Left ventricle myocardium superior (tissue), 1 donor: ENCODE data around the gene SCAF1. TPM values are rescaled to one million over a fixed set of nuclear protein-coding genes. Genes with fewer than 3 reads are reported as not detected.

Source experiments
- ATAC-seq: fragments of 200-7000 bp; cut with Tn5 transposase; one replicate; pipeline ENCODE4 v1.9.1; 2020; ENCODE audit warnings: mild to moderate bottlenecking, moderate library complexity
- DNase-seq: peaks from one replicate; pipeline ENCODE4 v3.0.0-alpha.2; 2020
- intact Hi-C: fragments of 100-400 bp; cut with micrococcal nuclease; formaldehyde crosslinking; loops from one replicate; pipeline ENCODE4 v1.11.0; 2022
- total RNA-seq: library from RNA; stranded (reverse); fragmentation: NEBNext Ultra II Directional; extraction: Animal tissue kit (Norgen Biotek cat#: 25700); gene quantifications from one replicate; pipeline ENCODE4 v1.2.1, GENCODE V29; 2021
- donor health status: DM: no; HTN: yes; CAD: no; lungs with severe emphysema.

The SCAF1 gene
- total RNA-seq, 1 donor from 2014 or later, result 44.9 TPM

DNA sequence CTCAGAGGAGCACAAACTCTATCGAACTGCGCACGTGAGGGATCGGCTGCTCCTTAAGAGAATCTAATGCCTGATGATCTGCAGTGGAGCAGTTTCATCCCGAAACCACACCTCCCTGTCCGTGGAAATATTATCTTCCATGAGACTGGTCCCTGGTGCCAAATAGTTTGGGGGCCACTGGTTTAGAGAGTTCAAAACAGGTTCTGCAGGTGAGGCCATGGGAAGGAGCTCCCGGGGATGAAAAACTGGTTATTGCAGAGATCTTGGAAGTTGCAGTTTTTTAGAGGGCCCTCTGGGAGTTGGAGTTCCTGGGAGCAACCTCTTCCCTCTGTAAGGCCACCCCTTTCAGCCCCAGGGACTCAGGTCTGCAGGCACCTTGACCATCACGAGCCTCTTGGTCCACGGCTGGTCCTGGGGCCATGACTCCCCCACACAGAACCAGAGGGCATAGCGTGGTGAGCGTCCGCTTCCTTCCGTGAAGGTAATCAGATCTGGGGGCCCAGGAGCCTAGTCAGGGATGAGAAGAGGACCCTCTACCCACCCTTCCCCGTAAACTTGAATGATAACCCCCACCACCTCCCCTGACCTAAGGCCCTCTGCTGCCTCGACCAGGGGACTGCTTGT is 18.4 kb downstream of the SCAF1 start:
- ATAC-seq (no peak), DNase-seq (no peak)
- intact Hi-C loops, result no loop called here

- ATAC-seq (no peak), DNase-seq (no peak)
- intact Hi-C loops, result no loop called here
These were observed 20.0 kb downstream of the SCAF1 start for GRCh38 chr19:49662011-49662410.

DNA sequence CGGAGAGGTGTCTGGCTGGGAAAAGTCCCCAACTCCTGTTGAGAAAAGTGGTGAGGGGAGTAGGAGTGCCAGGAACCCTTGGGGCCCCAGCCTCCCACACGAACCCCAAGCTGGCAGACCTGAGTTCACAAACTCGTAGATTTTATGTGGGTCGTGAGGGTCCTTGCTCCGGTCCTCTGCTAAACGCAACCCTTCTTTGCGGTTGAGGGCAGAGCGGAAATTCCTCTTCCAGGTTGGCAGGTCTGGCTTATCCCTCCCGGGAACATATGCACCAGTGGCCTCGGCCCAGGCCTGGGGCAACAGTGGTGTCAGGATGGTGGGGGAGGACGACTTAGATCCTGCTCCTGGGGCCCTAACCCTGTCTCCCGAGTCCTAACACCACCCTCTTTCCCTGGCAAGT is 21.2 kb downstream of the SCAF1 start:
- intact Hi-C loops, result no loop called here
- ATAC-seq, result no peak
- DNase-seq, result no peak

- intact Hi-C loops, result no loop called here
- ATAC-seq (peak; percentile 84), DNase-seq (peak; percentile 93)
These were observed 22.4 kb downstream of the SCAF1 start for GRCh38 chr19:49664171-49665035.

GRCh38 chr19:49665036-49665350 is 23.0 kb downstream of the SCAF1 start:
- ATAC-seq, result no peak
- no peak for DNase-seq
- intact Hi-C loops, result no loop called here

DNA sequence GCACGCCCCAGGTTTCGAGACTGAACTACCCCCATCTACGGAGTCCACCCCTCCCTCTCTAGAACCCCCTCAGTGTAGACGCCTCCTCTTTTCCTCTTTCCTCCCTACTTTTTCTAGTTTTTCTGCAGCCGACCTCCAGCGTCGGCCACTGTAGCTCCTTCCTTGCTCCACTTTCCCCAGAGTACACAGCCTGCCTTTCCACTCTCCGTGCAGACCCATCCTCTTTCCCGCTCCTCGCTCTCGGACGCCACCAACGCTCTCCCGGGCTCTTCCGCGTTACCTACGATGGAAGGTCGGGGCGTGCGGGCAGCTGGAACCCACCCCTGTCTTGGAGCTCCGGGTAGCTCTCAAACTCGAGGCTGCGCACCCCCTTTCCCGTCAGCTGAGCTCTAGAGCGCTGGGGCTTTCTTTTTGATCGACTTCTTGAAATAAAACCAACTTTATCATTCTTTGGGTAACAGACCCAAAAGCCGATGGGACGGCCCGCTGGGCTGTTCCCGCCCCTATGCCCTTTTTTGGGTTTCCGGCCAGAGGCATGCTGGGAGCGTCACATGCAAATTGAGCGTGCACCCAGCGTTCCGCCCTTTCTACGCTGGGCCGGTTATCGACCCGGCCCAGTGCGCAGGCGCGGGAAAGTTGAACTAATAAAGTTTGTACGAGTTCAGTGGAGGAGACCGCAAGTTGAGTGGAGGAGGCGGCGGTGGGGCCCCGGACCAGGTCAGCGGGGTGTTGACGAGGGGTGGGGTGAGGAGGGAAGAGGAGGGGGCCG is 23.5 kb downstream of the SCAF1 start, which contains the start of the genes BCL2L12 and IRF3:
Gene BCL2L12, plus strand, starts transcription at position 583 of the 769 bp plus-strand sequence. CDS start 760 bp downstream, outside the sequence.
Gene IRF3, minus strand, starts transcription at position 507 of the 769 bp plus-strand sequence. CDS start 1,019 bp downstream, outside the sequence.
- peak; percentile 98 for DNase-seq
- intact Hi-C loops, result no loop called here
- peak; percentile 91 for ATAC-seq

DNA sequence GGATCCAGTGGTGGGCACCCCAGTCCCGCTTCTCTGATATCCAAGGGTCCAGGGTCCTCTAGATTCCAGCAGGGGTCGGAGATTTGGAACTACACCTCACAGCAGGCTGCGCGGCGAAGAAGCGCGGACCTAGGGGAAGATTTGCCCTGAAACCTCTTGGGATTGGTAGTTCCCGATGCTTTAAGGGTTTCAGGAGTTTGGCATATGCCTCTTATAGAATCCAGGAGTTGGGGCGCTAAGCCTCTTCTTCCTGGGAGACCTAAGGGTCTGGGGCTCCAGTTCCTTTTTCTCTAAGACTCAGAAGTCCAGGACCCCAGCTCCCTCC is 24.1 kb downstream of the SCAF1 start:
- DNase-seq (no peak), ATAC-seq (no peak)
- intact Hi-C loops, result no loop called here

DNA sequence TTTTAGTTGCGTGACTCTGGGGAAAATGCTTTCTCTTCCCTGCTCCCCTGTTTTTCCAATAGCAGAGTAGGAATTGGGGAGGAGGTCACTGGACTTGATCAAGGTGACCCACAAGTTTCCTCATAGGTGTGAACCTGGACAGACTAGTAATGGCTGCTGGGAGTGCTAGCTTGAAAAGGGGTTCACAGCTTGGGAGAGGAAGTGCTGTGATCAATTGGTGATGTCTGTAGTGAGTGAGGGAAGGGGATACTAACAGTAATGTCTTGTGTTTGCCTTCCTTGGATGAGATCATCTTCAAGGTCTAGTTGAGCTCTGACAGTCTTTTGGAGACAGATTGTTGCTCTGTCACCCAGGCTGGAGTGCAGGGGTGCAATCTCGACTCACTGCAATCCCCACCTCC is 25.5 kb downstream of the SCAF1 start:
- no peak for DNase-seq
- no peak for ATAC-seq
- intact Hi-C loops, result no loop called here

GRCh38 chr19:49669516-49669915 is 27.5 kb downstream of the SCAF1 start:
- ATAC-seq, result no peak

GRCh38 chr19:49672131-49672919 is 30.3 kb downstream of the SCAF1 start:
- DNase-seq (peak; percentile 85), ATAC-seq (no peak)
- intact Hi-C loops, result no loop called here

More at GRCh38 chr19:49669516-49669915, 27.5 kb downstream of the SCAF1 start:
- DNase-seq, result no peak
- intact Hi-C loops, result no loop called here

- peak; percentile 54 for ATAC-seq
- intact Hi-C loops, result no loop called here
These were observed 34.3 kb downstream of the SCAF1 start for GRCh38 chr19:49676136-49676783.

GRCh38 chr19:49676784-49677230 is 34.8 kb downstream of the SCAF1 start:
- intact Hi-C loops, result no loop called here
- ATAC-seq (peak; percentile 85), DNase-seq (peak; percentile 100)

More at GRCh38 chr19:49676136-49676783, 34.3 kb downstream of the SCAF1 start:
- DNase-seq, result peak; percentile 84

GRCh38 chr19:49677231-49677900 is 35.4 kb downstream of the SCAF1 start, which contains the start of gene PRMT1:
Gene PRMT1, plus strand, starts transcription at chr19:49677271. Its CDS starts 10 bp downstream, at chr19:49677281.
- intact Hi-C loops, result no loop called here

GRCh38 chr19:49677901-49678674 is 36.1 kb downstream of the SCAF1 start:
- DNase-seq (peak; percentile 83), ATAC-seq (no peak)
- intact Hi-C loops, result no loop called here

More at GRCh38 chr19:49677231-49677900, 35.4 kb downstream of the SCAF1 start, which contains the start of gene PRMT1:
- peak; percentile 3 for ATAC-seq
- DNase-seq, result peak; percentile 67

DNA sequence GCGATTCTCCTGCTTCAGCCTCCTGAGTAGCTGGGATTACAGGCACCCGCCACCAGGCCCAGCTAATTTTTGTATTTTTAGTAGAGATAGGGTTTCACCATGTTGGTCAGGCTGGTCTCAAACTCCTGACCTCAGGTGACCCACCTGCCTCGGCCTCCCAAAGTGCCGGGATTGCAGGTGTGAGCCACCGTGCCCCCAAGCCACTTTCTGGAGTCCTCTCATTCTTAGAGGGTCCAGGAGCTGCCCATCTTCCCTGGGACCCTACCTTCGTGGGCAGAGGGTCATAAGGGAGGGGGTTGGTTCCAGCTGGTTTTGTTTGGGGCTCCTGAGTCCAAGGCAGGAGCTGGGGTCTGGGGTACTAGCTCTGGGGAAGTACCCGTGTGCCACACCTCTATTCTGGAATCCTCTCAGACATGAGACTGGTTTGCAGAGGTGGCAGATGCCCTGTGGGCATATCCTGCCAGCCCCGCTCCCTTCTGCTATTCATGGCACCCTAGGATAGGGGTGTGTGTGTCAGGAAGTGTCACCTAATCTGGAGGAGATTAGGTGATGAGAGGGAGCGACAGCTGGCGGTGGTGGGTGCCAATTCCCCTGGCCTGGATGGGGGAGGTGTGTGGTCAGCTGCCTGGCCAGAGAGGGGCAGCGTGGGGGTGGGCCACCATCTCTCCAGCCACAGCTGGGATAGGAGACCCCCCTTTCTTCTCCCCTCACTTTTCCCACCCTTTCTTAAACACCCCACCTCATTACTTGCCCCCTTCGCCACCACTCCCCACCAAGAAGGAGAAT is 37.2 kb downstream of the SCAF1 start:
- no peak for DNase-seq
- intact Hi-C loops, result no loop called here
- ATAC-seq, result no peak

- ATAC-seq, result no peak
- DNase-seq, result peak; percentile 30
- intact Hi-C loops, result no loop called here
These were observed 37.9 kb downstream of the SCAF1 start for GRCh38 chr19:49679771-49680413.
